HepG2 (cell line): ENCODE measurements around the gene IL1RAP. TPM values are rescaled to one million over a fixed set of nuclear protein-coding genes. Genes with fewer than 3 reads are reported as not detected.
A peak's percentile ranks its signal among the peaks of the same experiment; 100 is the strongest.

Source experiments
- EHMT2 ChIP-seq: fragments of 200-600 bp; sonication (generic); IDR thresholded peaks from 2 replicates; pipeline ENCODE4 v1.7.0; 2017; ENCODE audit warnings: antibody characterized with exemption, low read depth, low read length, borderline replicate concordance
- FOSL2 ChIP-seq: sonication (generic); formaldehyde crosslinking; IDR thresholded peaks from 2 replicates; pipeline ENCODE4 v1.4.0; 2020; ENCODE audit warnings: missing genetic modification reagents
- HOXA9 ChIP-seq: sonication (generic); formaldehyde crosslinking; IDR thresholded peaks from 2 replicates; pipeline ENCODE4 v1.8.1; 2022; ENCODE audit warnings: missing genetic modification reagents, mild to moderate bottlenecking, moderate library complexity, borderline replicate concordance
- JUNB ChIP-seq: sonication (generic); formaldehyde crosslinking; IDR thresholded peaks from 2 replicates; pipeline ENCODE4 v1.8.0; 2022; ENCODE audit warnings: missing genetic modification reagents, mild to moderate bottlenecking, borderline replicate concordance
- KLF11 ChIP-seq: IDR thresholded peaks from 2 replicates; pipeline ENCODE4 v1.6.1; 2016; ENCODE audit warnings: missing compliant biosample characterization
- KLF12 ChIP-seq: sonication (generic); formaldehyde crosslinking; IDR thresholded peaks from 2 replicates; pipeline ENCODE4 v1.4.0; 2020; ENCODE audit warnings: missing genetic modification reagents, borderline replicate concordance
- MAX ChIP-seq: IDR thresholded peaks from 2 replicates; pipeline ENCODE4 v1.6.1; 2012; ENCODE audit warnings: inconsistent platforms
- PATZ1 ChIP-seq: sonication (generic); formaldehyde crosslinking; IDR thresholded peaks from 2 replicates; pipeline ENCODE4 v1.4.0; 2020; ENCODE audit warnings: missing genetic modification reagents
- RFXANK ChIP-seq: IDR thresholded peaks from 2 replicates; pipeline ENCODE4 v1.6.1; 2016
- SMARCC2 ChIP-seq: fragments of 450-650 bp; IDR thresholded peaks from 2 replicates; pipeline ENCODE4 v1.6.1; 2017; ENCODE audit warnings: antibody characterized with exemption, mild to moderate bottlenecking
- U2AF2 ChIP-seq: fragments of 200-400 bp; formaldehyde crosslinking; IDR thresholded peaks from 2 replicates; pipeline ENCODE4 v1.6.1; 2017; ENCODE audit warnings: low read depth, mild to moderate bottlenecking, low read length
- ZBTB3 ChIP-seq: sonication (generic); formaldehyde crosslinking; IDR thresholded peaks from 2 replicates; pipeline ENCODE4 v1.4.0; 2020; ENCODE audit warnings: low read depth, mild to moderate bottlenecking, moderate library complexity, missing genetic modification reagents, borderline replicate concordance
- ZBTB7A ChIP-seq: sonication (generic); formaldehyde crosslinking; IDR thresholded peaks from 2 replicates; pipeline ENCODE4 v1.8.0; 2022; ENCODE audit warnings: mild to moderate bottlenecking, missing genetic modification reagents
- ZNF3 ChIP-seq: IDR thresholded peaks from 2 replicates; pipeline ENCODE4 v1.7.0; 2017; ENCODE audit warnings: inconsistent platforms
- ZNF331 ChIP-seq: sonication (generic); formaldehyde crosslinking; IDR thresholded peaks from 2 replicates; pipeline ENCODE4 v1.4.0; 2020; ENCODE audit warnings: missing genetic modification reagents
- ZNF335 ChIP-seq: sonication (generic); formaldehyde crosslinking; IDR thresholded peaks from 2 replicates; pipeline ENCODE4 v1.4.0; 2020; ENCODE audit warnings: missing genetic modification reagents
- ZNF468 ChIP-seq: sonication (generic); formaldehyde crosslinking; IDR thresholded peaks from 2 replicates; pipeline ENCODE4 v1.8.0; 2022; ENCODE audit warnings: mild to moderate bottlenecking, moderate library complexity, missing genetic modification reagents
- ZNF598 ChIP-seq: sonication (generic); formaldehyde crosslinking; IDR thresholded peaks from 2 replicates; pipeline ENCODE4 v1.5.1; 2020; ENCODE audit warnings: mild to moderate bottlenecking, missing genetic modification reagents, borderline replicate concordance
- ZNF614 ChIP-seq: IDR thresholded peaks from 2 replicates; pipeline ENCODE4 v1.6.1; 2018; ENCODE audit warnings: missing biosample characterization, missing genetic modification reagents, inconsistent platforms, borderline replicate concordance
- polyA plus RNA-seq, 8 experiments: library from polyadenylated mRNA; depleted of rRNA in 3 of 8; stranded (reverse) in 7 of 8; unstranded in 1 of 8; fragments of >200 nt; fragmentation: Illumina TruSeq in 4 of 8; extraction: Trizol in 4 of 8; gene quantifications; 2 replicates each; pipeline versions ENCODE4 v1.2.1 to v1.2.3, GENCODE V29; 2011 to 2016; ENCODE audit warnings: low read depth in 4 of 8, missing spikeins in 1 of 8, mixed read lengths in 1 of 8; ENCODE audit not compliant: insufficient read depth in 1 of 8
- total RNA-seq, 5 experiments: library from RNA; depleted of rRNA; stranded (reverse); fragments of >200 nt; fragmentation: Illumina TruSeq; extraction: Trizol; gene quantifications; 2 replicates each; pipeline ENCODE4 v1.2.3, GENCODE V29; 2016; ENCODE audit warnings: low read depth in 1 of 5
- TF ChIP-seq, protein P1 (sequence below): sonication (generic); formaldehyde crosslinking; IDR thresholded peaks from 2 replicates; pipeline ENCODE4 v1.8.0; 2022; ENCODE audit warnings: missing genetic modification reagents, mild to moderate bottlenecking, moderate library complexity, borderline replicate concordance
- TF ChIP-seq, protein P2 (sequence below): sonication (generic); formaldehyde crosslinking; IDR thresholded peaks from 2 replicates; pipeline ENCODE4 v1.5.0; 2020; ENCODE audit warnings: mild to moderate bottlenecking, missing genetic modification reagents, borderline replicate concordance

IL1RAP gene
- total and polyA plus RNA-seq, 2 of the 13 experiments (the other 11 are each of a cell fraction or from before 2014, with no cell fraction given), result 18.3 to 54.9 TPM

- peak; percentile 98 for TF ChIP-seq ZNF614
- peak; percentile 90 for TF ChIP-seq ZNF331 (CRISPR knock-in tag)
- TF ChIP-seq RFXANK (CRISPR knock-in tag), result 0 out of 2 replicates have a peak, but pooled peaks have one; percentile 57
- no peak for TF ChIP-seq ZNF598 (CRISPR knock-in tag)
- no peak for TF ChIP-seq KLF12
- TF ChIP-seq SMARCC2, result no peak
- TF ChIP-seq PATZ1, result peak; percentile 40
- peak; percentile 58; the same call in 1 of the 2 replicates for TF ChIP-seq ZBTB7A
- peak; percentile 39; the same call in 1 of the 2 replicates for TF ChIP-seq ZNF3 (CRISPR knock-in tag)
- TF ChIP-seq ZNF335 (CRISPR knock-in tag), result peak; percentile 64; the same call in 1 of the 2 replicates
- no peak for TF ChIP-seq U2AF2
- peak; percentile 69 for TF ChIP-seq MAX
- peak; percentile 53; the same call in 1 of the 2 replicates for TF ChIP-seq ZBTB3 (CRISPR knock-in tag)
- TF ChIP-seq JUNB (CRISPR knock-in tag), result peak; percentile 97
- no peak for TF ChIP-seq ZNF468 (CRISPR knock-in tag)
- TF ChIP-seq, protein P1, sequence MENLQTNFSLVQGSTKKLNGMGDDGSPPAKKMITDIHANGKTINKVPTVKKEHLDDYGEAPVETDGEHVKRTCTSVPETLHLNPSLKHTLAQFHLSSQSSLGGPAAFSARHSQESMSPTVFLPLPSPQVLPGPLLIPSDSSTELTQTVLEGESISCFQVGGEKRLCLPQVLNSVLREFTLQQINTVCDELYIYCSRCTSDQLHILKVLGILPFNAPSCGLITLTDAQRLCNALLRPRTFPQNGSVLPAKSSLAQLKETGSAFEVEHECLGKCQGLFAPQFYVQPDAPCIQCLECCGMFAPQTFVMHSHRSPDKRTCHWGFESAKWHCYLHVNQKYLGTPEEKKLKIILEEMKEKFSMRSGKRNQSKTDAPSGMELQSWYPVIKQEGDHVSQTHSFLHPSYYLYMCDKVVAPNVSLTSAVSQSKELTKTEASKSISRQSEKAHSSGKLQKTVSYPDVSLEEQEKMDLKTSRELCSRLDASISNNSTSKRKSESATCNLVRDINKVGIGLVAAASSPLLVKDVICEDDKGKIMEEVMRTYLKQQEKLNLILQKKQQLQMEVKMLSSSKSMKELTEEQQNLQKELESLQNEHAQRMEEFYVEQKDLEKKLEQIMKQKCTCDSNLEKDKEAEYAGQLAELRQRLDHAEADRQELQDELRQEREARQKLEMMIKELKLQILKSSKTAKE (CRISPR knock-in tag), result peak; percentile 95
- peak; percentile 76; the same call in 1 of the 2 replicates for TF ChIP-seq EHMT2
- no peak for TF ChIP-seq HOXA9 (CRISPR knock-in tag)
- peak; percentile 99 for TF ChIP-seq FOSL2
- TF ChIP-seq, protein P2, sequence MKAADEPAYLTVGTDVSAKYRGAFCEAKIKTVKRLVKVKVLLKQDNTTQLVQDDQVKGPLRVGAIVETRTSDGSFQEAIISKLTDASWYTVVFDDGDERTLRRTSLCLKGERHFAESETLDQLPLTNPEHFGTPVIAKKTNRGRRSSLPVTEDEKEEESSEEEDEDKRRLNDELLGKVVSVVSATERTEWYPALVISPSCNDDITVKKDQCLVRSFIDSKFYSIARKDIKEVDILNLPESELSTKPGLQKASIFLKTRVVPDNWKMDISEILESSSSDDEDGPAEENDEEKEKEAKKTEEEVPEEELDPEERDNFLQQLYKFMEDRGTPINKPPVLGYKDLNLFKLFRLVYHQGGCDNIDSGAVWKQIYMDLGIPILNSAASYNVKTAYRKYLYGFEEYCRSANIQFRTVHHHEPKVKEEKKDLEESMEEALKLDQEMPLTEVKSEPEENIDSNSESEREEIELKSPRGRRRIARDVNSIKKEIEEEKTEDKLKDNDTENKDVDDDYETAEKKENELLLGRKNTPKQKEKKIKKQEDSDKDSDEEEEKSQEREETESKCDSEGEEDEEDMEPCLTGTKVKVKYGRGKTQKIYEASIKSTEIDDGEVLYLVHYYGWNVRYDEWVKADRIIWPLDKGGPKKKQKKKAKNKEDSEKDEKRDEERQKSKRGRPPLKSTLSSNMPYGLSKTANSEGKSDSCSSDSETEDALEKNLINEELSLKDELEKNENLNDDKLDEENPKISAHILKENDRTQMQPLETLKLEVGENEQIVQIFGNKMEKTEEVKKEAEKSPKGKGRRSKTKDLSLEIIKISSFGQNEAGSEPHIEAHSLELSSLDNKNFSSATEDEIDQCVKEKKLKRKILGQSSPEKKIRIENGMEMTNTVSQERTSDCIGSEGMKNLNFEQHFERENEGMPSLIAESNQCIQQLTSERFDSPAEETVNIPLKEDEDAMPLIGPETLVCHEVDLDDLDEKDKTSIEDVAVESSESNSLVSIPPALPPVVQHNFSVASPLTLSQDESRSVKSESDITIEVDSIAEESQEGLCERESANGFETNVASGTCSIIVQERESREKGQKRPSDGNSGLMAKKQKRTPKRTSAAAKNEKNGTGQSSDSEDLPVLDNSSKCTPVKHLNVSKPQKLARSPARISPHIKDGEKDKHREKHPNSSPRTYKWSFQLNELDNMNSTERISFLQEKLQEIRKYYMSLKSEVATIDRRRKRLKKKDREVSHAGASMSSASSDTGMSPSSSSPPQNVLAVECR (CRISPR knock-in tag), result peak; percentile 14; the same call in 1 of the 2 replicates
- TF ChIP-seq KLF11 (CRISPR knock-in tag), result peak; percentile 81; the same call in 1 of the 2 replicates
Measured at GRCh38 chr3:190566043-190566933, 52.4 kb downstream of the IL1RAP start (continued).
